ENCODE measurements around the gene ERF.

Gene ERF

DNA sequence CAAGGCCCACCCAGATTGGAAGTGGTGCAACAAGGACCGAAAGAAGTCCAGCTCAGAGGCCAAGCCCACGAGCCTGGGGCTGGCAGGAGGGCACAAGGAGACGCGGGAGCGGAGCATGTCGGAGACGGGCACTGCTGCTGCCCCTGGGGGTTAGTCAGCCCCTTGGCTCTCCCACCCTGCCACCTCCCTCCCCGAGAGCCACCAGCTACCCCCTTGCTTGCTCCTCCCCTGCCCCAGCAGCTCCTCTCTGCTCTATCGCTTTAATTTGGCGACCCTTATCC is 32.8 kb upstream of the ERF start:
- ChIA-PET CTCF (interaction anchor here (0.9 to 1.8 kb wide), 5 partner anchors 12 to 179 kb away, joined by 3 to 6 read pairs (median 3); partner anchors contain the start of gene POU2F2), POLR2A (no interaction called here)
- Histone ChIP-seq H3K27me3 (replicated peaks in 2 of 5; ENCODE audit: control insufficient read depth in 4 of 5, insufficient read depth in 5 of 5, low read length in 4 of 5) (no peaks in the 10 kb centered on the region), H3K36me3 (ENCODE audit: control insufficient read depth in 4 of 4, insufficient read depth in 4 of 4, low read length in 3 of 4) (peaks cover 9 to 66% (median 49%) of the 10 kb centered on the region in 4 experiments), H3K9me3 (ENCODE audit: control extremely low read depth in 1 of 5, control insufficient read depth in 4 of 5, insufficient read depth in 2 of 5, low read depth in 1 of 5, low read length in 4 of 5) (no peaks in the 10 kb centered on the region), H3K27ac (ENCODE audit: insufficient read depth in 1 of 2, low read depth in 1 of 2, low read length in 2 of 2, poor library complexity in 1 of 2, severe bottlenecking in 2 of 2) (no peak overlapping the region), H3K4me1 (ENCODE audit: control extremely low read depth in 1 of 4, control insufficient read depth in 4 of 4, insufficient read depth in 4 of 4, low read length in 3 of 4) (peaks cover 6 to 33% (median 32%) of the 10 kb centered on the region in 4 experiments), H3K4me3 (ENCODE audit: control insufficient read depth in 1 of 7, extremely low read depth in 1 of 7, insufficient read depth in 4 of 7, low read depth in 2 of 7, low read length in 6 of 7) (no peak overlapping the region)
- no peak for DNase-seq
- 96% methylated on average over 10 of the region's 10 CpGs for WGBS (ENCODE audit: insufficient coverage)

- CTCF ChIA-PET, result interaction anchor here (1.0 to 1.8 kb wide), 3 partner anchors 12 to 178 kb away, joined by 3 to 5 read pairs (median 3); partner anchors contain the start of gene POU2F2
These were observed 32.3 kb upstream of the ERF start for GRCh38 chr19:42287017-42287826.

GRCh38 chr19:42286349-42287016 is 31.6 kb upstream of the ERF start:
- H3K27ac ChIP-seq (ENCODE audit: insufficient read depth in 1 of 2, low read depth in 1 of 2, low read length in 2 of 2, poor library complexity in 1 of 2, severe bottlenecking in 2 of 2), result peak overlapping the region in 1 of 2 experiments; percentile 76
- peak; percentile 55 to 81 (median 81) for DNase-seq
- 23% methylated on average over 6 of the region's 13 CpGs for WGBS (ENCODE audit: insufficient coverage)
- no peaks in the 10 kb centered on the region for H3K9me3 ChIP-seq (ENCODE audit: control extremely low read depth in 1 of 5, control insufficient read depth in 4 of 5, insufficient read depth in 2 of 5, low read depth in 1 of 5, low read length in 4 of 5)
- POLR2A ChIA-PET, result no interaction called here
- CTCF ChIA-PET, result interaction anchor here (1.1 to 1.8 kb wide), 2 partner anchors 13 to 178 kb away, joined by 3 to 5 read pairs; no protein-coding TSS in a partner anchor
- H3K27me3 ChIP-seq (replicated peaks in 2 of 5; ENCODE audit: control insufficient read depth in 4 of 5, insufficient read depth in 5 of 5, low read length in 4 of 5), result no peaks in the 10 kb centered on the region
- H3K4me1 ChIP-seq (ENCODE audit: control extremely low read depth in 1 of 4, control insufficient read depth in 4 of 4, insufficient read depth in 4 of 4, low read length in 3 of 4), result peaks cover 9 to 46% (median 44%) of the 10 kb centered on the region in 4 experiments
- peaks cover 4 to 53% (median 40%) of the 10 kb centered on the region in 4 experiments for H3K36me3 ChIP-seq (ENCODE audit: control insufficient read depth in 4 of 4, insufficient read depth in 4 of 4, low read length in 3 of 4)
- H3K4me3 ChIP-seq (ENCODE audit: control insufficient read depth in 1 of 7, extremely low read depth in 1 of 7, insufficient read depth in 4 of 7, low read depth in 2 of 7, low read length in 6 of 7), result peak overlapping the region in 6 of 7 experiments; percentile 73 to 87 (median 84)

More at GRCh38 chr19:42287017-42287826, 32.3 kb upstream of the ERF start:
- peaks cover 8 to 61% (median 44%) of the 10 kb centered on the region in 4 experiments for H3K36me3 ChIP-seq (ENCODE audit: control insufficient read depth in 4 of 4, insufficient read depth in 4 of 4, low read length in 3 of 4)
- peak overlapping the region in 1 of 7 experiments; percentile 30 for H3K4me3 ChIP-seq (ENCODE audit: control insufficient read depth in 1 of 7, extremely low read depth in 1 of 7, insufficient read depth in 4 of 7, low read depth in 2 of 7, low read length in 6 of 7)
- no peak overlapping the region for H3K27ac ChIP-seq (ENCODE audit: insufficient read depth in 1 of 2, low read depth in 1 of 2, low read length in 2 of 2, poor library complexity in 1 of 2, severe bottlenecking in 2 of 2)
- POLR2A ChIA-PET, result no interaction called here
- H3K9me3 ChIP-seq (ENCODE audit: control extremely low read depth in 1 of 5, control insufficient read depth in 4 of 5, insufficient read depth in 2 of 5, low read depth in 1 of 5, low read length in 4 of 5), result no peaks in the 10 kb centered on the region
- 95% methylated on average over 19 of the region's 30 CpGs for WGBS (ENCODE audit: insufficient coverage)
- DNase-seq, result no peak
- peaks cover 9 to 39% (median 37%) of the 10 kb centered on the region in 4 experiments for H3K4me1 ChIP-seq (ENCODE audit: control extremely low read depth in 1 of 4, control insufficient read depth in 4 of 4, insufficient read depth in 4 of 4, low read length in 3 of 4)
- no peaks in the 10 kb centered on the region for H3K27me3 ChIP-seq (replicated peaks in 2 of 5; ENCODE audit: control insufficient read depth in 4 of 5, insufficient read depth in 5 of 5, low read length in 4 of 5)

- H3K4me3 ChIP-seq (ENCODE audit: control insufficient read depth in 1 of 7, extremely low read depth in 1 of 7, insufficient read depth in 4 of 7, low read depth in 2 of 7, low read length in 6 of 7), result peak overlapping the region in 6 of 7 experiments; percentile 73 to 87 (median 84)
- CTCF ChIA-PET, result no interaction called here
- H3K4me1 ChIP-seq (ENCODE audit: control extremely low read depth in 1 of 4, control insufficient read depth in 4 of 4, insufficient read depth in 4 of 4, low read length in 3 of 4), result peaks cover 9 to 51% (median 49%) of the 10 kb centered on the region in 4 experiments
- peaks cover 4 to 48% (median 37%) of the 10 kb centered on the region in 4 experiments for H3K36me3 ChIP-seq (ENCODE audit: control insufficient read depth in 4 of 4, insufficient read depth in 4 of 4, low read length in 3 of 4)
- DNase-seq, result no peak
- H3K27ac ChIP-seq (ENCODE audit: insufficient read depth in 1 of 2, low read depth in 1 of 2, low read length in 2 of 2, poor library complexity in 1 of 2, severe bottlenecking in 2 of 2), result peak overlapping the region in 1 of 2 experiments; percentile 76
- POLR2A ChIA-PET, result no interaction called here
- WGBS (ENCODE audit: insufficient coverage), result 0% methylated on average over 4 of the region's 6 CpGs
- no peaks in the 10 kb centered on the region for H3K27me3 ChIP-seq (replicated peaks in 2 of 5; ENCODE audit: control insufficient read depth in 4 of 5, insufficient read depth in 5 of 5, low read length in 4 of 5)
- no peaks in the 10 kb centered on the region for H3K9me3 ChIP-seq (ENCODE audit: control extremely low read depth in 1 of 5, control insufficient read depth in 4 of 5, insufficient read depth in 2 of 5, low read depth in 1 of 5, low read length in 4 of 5)
These were observed 31.0 kb upstream of the ERF start for GRCh38 chr19:42285988-42286348.

- 5% methylated on average over 4 of the region's 5 CpGs for WGBS (ENCODE audit: insufficient coverage)
- peak; percentile 49 to 89 (median 87) for DNase-seq
- POLR2A ChIA-PET, result no interaction called here
- Histone ChIP-seq H3K27ac (ENCODE audit: insufficient read depth in 1 of 2, low read depth in 1 of 2, low read length in 2 of 2, poor library complexity in 1 of 2, severe bottlenecking in 2 of 2) (peak overlapping the region in 1 of 2 experiments; percentile 76), H3K36me3 (ENCODE audit: control insufficient read depth in 4 of 4, insufficient read depth in 4 of 4, low read length in 3 of 4) (peaks cover 4 to 44% (median 33%) of the 10 kb centered on the region in 4 experiments), H3K9me3 (ENCODE audit: control extremely low read depth in 1 of 5, control insufficient read depth in 4 of 5, insufficient read depth in 2 of 5, low read depth in 1 of 5, low read length in 4 of 5) (no peaks in the 10 kb centered on the region), H3K27me3 (replicated peaks in 2 of 5; ENCODE audit: control insufficient read depth in 4 of 5, insufficient read depth in 5 of 5, low read length in 4 of 5) (no peaks in the 10 kb centered on the region), H3K4me3 (ENCODE audit: control insufficient read depth in 1 of 7, extremely low read depth in 1 of 7, insufficient read depth in 4 of 7, low read depth in 2 of 7, low read length in 6 of 7) (peak overlapping the region in 6 of 7 experiments; percentile 73 to 87 (median 84)), H3K4me1 (ENCODE audit: control extremely low read depth in 1 of 4, control insufficient read depth in 4 of 4, insufficient read depth in 4 of 4, low read length in 3 of 4) (peaks cover 9 to 52% (median 50%) of the 10 kb centered on the region in 4 experiments)
- CTCF ChIA-PET, result interaction anchor here (1.0 to 1.4 kb wide), 2 partner anchors 34 to 177 kb away, joined by 3 to 5 read pairs; no protein-coding TSS in a partner anchor
These were observed 30.6 kb upstream of the ERF start for GRCh38 chr19:42285541-42285941.

- H3K36me3 ChIP-seq (ENCODE audit: control insufficient read depth in 4 of 4, insufficient read depth in 4 of 4, low read length in 3 of 4), result peaks cover 4 to 36% (median 27%) of the 10 kb centered on the region in 4 experiments
- WGBS (ENCODE audit: insufficient coverage), result under 1% methylated on average over 35 of the region's 41 CpGs
- peak in 1 of 3 donors; percentile 48 for DNase-seq
- peak overlapping the region in 1 of 2 experiments; percentile 76 for H3K27ac ChIP-seq (ENCODE audit: insufficient read depth in 1 of 2, low read depth in 1 of 2, low read length in 2 of 2, poor library complexity in 1 of 2, severe bottlenecking in 2 of 2)
- ChIA-PET POLR2A (interaction anchor here (1.1 kb wide), 1 partner anchor 42 kb away, joined by 4 read pairs; the partner anchor contains the start of gene GSK3A), CTCF (interaction anchor here (1.0 to 1.4 kb wide), 2 partner anchors 33 to 177 kb away, joined by 3 to 5 read pairs; no protein-coding TSS in a partner anchor)
- no peaks in the 10 kb centered on the region for H3K27me3 ChIP-seq (replicated peaks in 2 of 5; ENCODE audit: control insufficient read depth in 4 of 5, insufficient read depth in 5 of 5, low read length in 4 of 5)
- peak overlapping the region; percentile 35 to 87 (median 83) for H3K4me3 ChIP-seq (ENCODE audit: control insufficient read depth in 1 of 7, extremely low read depth in 1 of 7, insufficient read depth in 4 of 7, low read depth in 2 of 7, low read length in 6 of 7)
- no peaks in the 10 kb centered on the region for H3K9me3 ChIP-seq (ENCODE audit: control extremely low read depth in 1 of 5, control insufficient read depth in 4 of 5, insufficient read depth in 2 of 5, low read depth in 1 of 5, low read length in 4 of 5)
- peaks cover 9 to 59% (median 50%) of the 10 kb centered on the region in 4 experiments for H3K4me1 ChIP-seq (ENCODE audit: control extremely low read depth in 1 of 4, control insufficient read depth in 4 of 4, insufficient read depth in 4 of 4, low read length in 3 of 4)
These were observed 29.8 kb upstream of the ERF start for GRCh38 chr19:42284591-42285341.
